Fibroblast of mammary gland (primary cell): ENCODE results near the gene MXD4.
A peak's percentile ranks its signal among the peaks of the same experiment; 100 is the strongest.
"Not testable (repeated sequence)": the region's sequence is repeated elsewhere in the genome, so short reads cannot be mapped to it uniquely, and the experiment has no call there.

Experiments used
- DNase-seq: peaks from one replicate; pipeline ENCODE4 v3.0.0-alpha.2; 2010; ENCODE audit warnings: low read depth
- H3K4me3 ChIP-seq: 2 replicates; pipeline ENCODE4 v1.5.1; 2011; ENCODE audit warnings: low read depth, mild to moderate bottlenecking, low read length, moderate library complexity; ENCODE audit not compliant: control insufficient read depth
- CTCF ChIP-seq: conservative IDR thresholded peaks from 2 replicates; pipeline ENCODE4 v1.5.1; 2011; ENCODE audit warnings: low read depth, low read length, inconsistent platforms; ENCODE audit not compliant: control insufficient read depth, insufficient read depth

Gene MXD4

GRCh38 chr4:2218436-2218835 is 43.5 kb downstream of the MXD4 start:
- no peak for TF ChIP-seq CTCF
- no peak for DNase-seq
- H3K4me3 ChIP-seq = no peak overlapping the region

GRCh38 chr4:2217726-2218125 is 44.2 kb downstream of the MXD4 start:
- no peak overlapping the region for H3K4me3 ChIP-seq
- peak; percentile 30 for DNase-seq
- no peak for TF ChIP-seq CTCF

- no peak for TF ChIP-seq CTCF
- DNase-seq = no peak
- no peak overlapping the region for H3K4me3 ChIP-seq
These were observed 49.1 kb downstream of the MXD4 start for GRCh38 chr4:2212831-2213230.

- DNase-seq, H3K4me3 ChIP-seq: not testable (repeated sequence)
These were observed 59.1 kb downstream of the MXD4 start for GRCh38 chr4:2202789-2203188.
